GM21381 (cell line): ENCODE measurements around the gene NR4A1.
A peak's percentile ranks its signal among the peaks of the same experiment; 100 is the strongest.

Source experiments
- ATAC-seq: cut with Tn5 transposase; IDR thresholded peaks from one replicate; pipeline ENCODE4 v1.9.1; 2021; ENCODE audit warnings: mild to moderate bottlenecking, moderate library complexity; ENCODE audit not compliant: unreplicated experiment

The NR4A1 gene

GRCh38 chr12:52050758-52051541, at the start of gene NR4A1:
Gene NR4A1 (plus strand): TSS chr12:52051442. CDS start chr12:52054329, 2,887 bp downstream.
- peak; percentile 80 for ATAC-seq

- ATAC-seq = no peak
Observed at GRCh38 chr12:52003016-52003550, 48.2 kb upstream of the NR4A1 start.

DNA sequence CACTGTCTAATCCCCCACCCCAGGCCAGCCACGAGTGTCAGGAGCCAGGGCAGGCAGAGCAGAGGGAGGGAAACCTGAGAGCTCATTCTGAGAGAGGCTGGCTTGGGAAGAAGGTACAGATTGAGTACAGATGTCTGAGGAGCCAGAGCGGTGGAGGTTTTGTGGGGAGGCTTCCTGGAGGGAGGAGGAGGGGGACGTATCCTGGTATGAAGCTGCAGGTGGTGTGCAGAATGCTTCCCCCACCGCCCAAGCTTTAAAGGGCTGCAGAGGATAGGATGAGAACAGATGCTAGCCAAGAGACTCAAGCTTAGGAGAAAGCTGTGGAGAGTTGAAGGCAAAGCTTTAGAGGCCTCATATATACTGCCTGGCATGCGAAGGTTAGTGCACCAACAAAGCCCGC, 47.7 kb upstream of the NR4A1 start:
- no peak for ATAC-seq

GRCh38 chr12:52004042-52004648, 47.1 kb upstream of the NR4A1 start:
- ATAC-seq = no peak

DNA sequence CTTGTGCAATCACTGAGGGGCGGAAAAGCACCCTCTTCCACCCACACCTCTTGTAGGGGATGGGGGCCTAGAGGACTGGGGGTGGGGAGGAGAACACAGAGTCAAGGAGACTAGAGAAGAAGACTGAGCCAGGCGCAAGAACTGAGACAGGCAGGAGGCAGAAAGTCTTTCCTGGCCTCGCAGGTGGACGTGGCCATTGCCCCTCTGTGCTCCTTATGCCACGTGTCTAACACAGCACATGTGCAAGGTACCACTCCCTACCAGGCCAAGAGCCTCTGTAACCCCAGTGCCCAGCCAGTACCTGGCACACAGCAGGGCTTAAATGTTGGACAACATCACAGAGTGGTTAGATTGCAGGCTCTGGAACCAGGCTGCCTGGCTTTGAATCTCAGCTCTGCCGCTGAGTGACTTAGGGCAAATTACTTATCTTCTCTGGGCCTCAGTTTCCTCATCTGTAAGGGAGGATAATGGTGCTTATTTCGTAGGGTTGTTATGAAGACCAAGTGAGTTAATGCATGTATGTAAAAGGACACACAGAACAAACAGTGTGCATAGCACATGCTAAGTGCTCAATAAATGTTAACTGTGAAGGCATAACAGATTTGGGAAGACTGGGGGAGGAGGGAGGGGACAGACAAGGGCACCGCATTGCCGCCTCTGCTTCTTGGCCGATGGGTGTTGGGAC, 45.9 kb upstream of the NR4A1 start:
- ATAC-seq = no peak

DNA sequence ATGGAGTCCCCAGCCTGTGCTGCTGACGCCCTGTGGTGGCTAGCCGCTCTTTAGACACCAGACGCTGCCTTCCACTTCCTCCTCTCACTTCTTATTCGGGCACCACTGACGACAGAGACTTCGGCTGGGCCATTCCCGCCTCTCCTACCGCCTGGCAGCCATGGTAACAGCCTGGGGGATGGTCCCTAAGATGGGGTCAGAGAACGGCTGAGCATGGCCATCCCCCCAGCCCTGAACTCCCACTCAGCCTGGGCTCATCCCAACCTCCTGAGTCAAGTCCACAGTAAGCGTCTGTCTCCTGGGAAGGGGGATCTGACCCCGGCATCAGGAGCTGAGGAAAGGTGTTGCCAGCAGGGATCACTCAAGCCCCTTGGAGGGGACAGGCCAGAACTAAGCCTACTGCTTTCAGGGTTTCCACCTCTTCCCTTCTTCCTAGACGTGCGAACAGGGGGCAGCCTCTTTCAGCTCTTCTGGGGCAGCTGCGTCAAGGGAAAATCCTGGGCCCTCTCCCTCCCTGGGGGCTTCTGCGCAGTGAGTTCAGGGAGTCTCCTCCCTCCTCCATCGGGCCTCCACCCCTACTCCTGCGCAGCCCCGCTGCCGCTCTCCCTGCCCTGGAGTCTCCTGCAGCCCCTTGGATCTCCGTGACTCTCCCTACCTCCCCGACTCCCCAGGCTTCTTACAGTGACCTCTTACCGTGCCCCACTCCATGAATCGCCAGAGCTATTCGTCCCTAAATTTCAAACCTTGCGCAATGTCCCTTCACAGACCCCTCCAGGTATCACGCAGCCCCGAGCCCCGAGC, 45.1 kb upstream of the NR4A1 start:
- peak; percentile 74 for ATAC-seq

GRCh38 chr12:52006726-52007157, 44.5 kb upstream of the NR4A1 start, which contains the start of gene TAMALIN:
Gene TAMALIN (plus strand): TSS chr12:52006946. CDS start chr12:52007020, 74 bp downstream.
- no peak for ATAC-seq

DNA sequence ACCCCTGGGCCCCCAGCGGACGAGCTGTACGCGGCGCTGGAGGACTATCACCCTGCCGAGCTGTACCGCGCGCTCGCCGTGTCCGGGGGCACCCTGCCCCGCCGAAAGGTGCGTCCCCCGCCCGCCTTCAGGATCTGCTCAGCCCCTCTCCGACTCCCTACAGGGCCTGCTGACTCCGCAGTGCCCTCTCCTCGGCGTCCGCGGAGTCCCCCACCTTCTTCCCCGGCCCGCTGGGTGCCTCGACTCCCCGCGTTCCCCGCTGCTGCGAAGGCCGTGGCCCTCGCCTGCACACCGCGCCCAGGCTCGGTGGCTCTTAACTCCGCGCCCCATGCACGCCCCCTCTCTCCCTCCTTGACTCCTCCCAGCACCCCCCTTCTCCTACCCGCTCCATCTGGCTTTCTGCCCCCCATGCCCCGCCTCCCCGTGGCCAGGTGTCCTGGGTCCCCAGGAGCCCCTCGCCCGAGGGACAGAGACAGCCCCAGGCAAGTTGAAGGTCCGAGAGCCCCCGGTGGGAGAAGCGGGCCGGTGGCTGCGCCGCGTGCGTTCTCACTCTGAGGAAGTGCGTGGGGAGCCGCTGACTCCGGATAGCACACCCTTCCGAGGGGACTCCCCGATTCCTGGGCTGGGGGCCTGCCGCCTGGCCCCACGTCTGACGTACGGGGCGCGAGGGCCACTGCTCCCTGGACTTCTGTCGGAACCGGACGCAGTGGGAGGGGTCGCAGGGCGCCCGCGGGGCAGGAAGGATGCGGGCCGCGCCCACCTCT, 43.9 kb upstream of the NR4A1 start:
- ATAC-seq = no peak

- ATAC-seq = no peak
Observed at GRCh38 chr12:52007982-52008510, 43.2 kb upstream of the NR4A1 start.

GRCh38 chr12:52009081-52009751, 42.0 kb upstream of the NR4A1 start:
- no peak for ATAC-seq

DNA sequence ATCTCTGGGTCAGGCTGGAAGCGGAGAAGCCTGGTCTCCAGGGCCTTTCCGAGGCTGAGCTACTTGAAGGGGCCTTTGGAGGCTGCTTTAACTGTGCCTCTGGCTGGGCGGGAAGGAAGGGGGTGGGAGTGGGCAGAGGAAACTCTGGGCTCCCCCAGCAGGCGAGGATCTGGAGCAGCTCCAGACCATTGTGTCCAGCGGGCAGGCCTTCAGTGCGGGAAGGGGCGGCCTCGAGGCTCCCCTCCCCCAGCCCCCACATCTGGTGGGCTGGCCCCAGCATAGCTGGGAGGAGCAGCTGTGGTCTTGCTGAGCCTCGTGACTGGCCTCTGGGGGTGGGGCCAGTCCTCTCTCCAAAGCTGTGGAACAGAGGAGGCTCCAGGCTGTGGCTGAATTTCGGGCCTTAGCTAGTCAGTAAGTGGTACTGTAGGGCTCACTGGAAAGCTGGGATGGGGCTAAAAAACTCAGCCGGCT, 41.1 kb upstream of the NR4A1 start:
- ATAC-seq = no peak

GRCh38 chr12:52010692-52011601, 40.3 kb upstream of the NR4A1 start:
- ATAC-seq = no peak

DNA sequence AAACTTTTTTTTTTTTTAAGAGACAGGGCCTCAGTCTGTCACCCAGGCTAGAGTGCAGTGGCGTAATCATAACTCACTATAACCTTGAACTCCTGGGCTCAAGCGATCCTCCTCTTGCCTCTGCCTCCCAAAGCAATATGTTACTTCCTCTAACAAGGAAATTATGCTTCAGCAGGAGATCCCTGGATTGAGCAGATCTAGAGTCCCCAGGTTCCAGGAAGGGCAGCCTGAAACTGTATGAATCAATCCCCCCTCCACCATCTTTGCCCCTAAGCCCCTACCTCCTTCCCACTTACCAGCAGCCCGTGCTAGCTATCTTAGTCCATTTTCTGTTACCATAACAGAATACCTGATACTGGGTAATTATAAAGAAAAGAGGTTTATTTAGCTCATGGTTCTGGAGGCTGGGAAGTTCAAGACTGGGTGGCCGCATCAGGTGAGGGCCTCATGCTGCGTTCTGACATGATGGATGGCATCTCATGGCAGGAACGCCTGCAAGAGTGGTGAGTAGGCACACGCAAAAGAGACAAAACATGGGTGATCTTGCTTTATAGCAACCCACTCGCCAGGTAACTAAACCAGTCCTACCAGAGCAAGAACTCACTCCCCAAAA, 39.5 kb upstream of the NR4A1 start:
- no peak for ATAC-seq

- no peak for ATAC-seq
Observed at GRCh38 chr12:52013626-52014310, 37.5 kb upstream of the NR4A1 start.

- no peak for ATAC-seq
Observed at GRCh38 chr12:52014567-52015530, 36.4 kb upstream of the NR4A1 start.

DNA sequence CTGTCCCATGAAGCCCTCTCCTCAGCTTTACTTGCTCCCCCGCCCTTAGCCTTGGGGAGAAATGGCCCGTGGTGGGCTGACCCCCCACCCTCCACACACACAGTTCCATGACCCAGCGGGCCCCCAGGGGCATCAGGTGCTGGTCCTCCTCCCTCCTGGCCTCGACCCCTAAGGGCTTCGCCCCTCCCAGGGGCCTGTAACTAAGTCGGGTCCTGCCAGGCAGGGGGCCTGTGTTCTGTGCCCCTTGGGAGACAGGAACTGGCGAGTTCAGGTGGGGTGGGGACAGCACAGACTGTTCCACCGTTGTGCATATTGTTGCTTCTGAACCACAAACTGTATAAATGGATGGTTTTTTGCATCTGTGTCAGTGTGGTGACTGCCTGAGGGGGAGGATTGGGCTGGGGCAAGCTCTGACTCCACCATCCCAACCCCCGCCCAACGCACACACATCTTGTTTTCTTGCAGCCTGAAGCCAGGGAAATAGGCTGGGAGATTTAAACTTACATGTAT, 35.7 kb upstream of the NR4A1 start:
- ATAC-seq = no peak
